Common myeloid progenitor, CD34-positive (primary cell): Measurements from ENCODE around the gene SUGT1.
"Not testable (repeated sequence)": the region's sequence is repeated elsewhere in the genome, so short reads cannot be mapped to it uniquely, and the experiment has no call there.

Experiments used
- CTCF ChIA-PET: fragments of 350-600 bp; sonication (Branson Sonifier 250); formaldehyde crosslinking; loops from one replicate; lab custom pipeline; 2021; ENCODE audit warnings: antibody characterized with exemption; lab: Charles Lee
- POLR2A ChIA-PET: fragments of 350-600 bp; sonication (Branson Sonifier 250); formaldehyde crosslinking; loops from one replicate; lab custom pipeline; 2021; ENCODE audit warnings: antibody characterized with exemption; lab: Charles Lee
- DNase-seq, 3 donors: peaks; one replicate each; pipeline versions ENCODE4 v3.0.0 to v3.0.0-alpha.2; 2013
- H3K27ac ChIP-seq, 2 experiments: 1 replicate in 1 of 2; 2 replicates in 1 of 2; pipeline ENCODE4 v1.7.0; 2013; ENCODE audit warnings: inconsistent platforms in 2 of 2, low read length in 2 of 2, mild to moderate bottlenecking in 2 of 2, low read depth in 1 of 2, moderate library complexity in 1 of 2; ENCODE audit not compliant: severe bottlenecking in 2 of 2, insufficient read depth in 1 of 2, poor library complexity in 1 of 2
- H3K27me3 ChIP-seq, 5 experiments: replicated peaks in 2 of 5; 1 replicate in 3 of 5; 2 replicates in 2 of 5; pipeline versions ENCODE4 v1.6.1 to v1.7.0; 2013; ENCODE audit warnings: low read length in 4 of 5, mild to moderate bottlenecking in 2 of 5, moderate library complexity in 2 of 5, inconsistent platforms in 1 of 5; ENCODE audit not compliant: insufficient read depth in 5 of 5, control insufficient read depth in 4 of 5
- H3K36me3 ChIP-seq, 4 experiments: 1 replicate in 2 of 4; 2 replicates in 2 of 4; pipeline versions ENCODE4 v1.6.1 to v1.7.0; 2013; ENCODE audit warnings: low read length in 3 of 4, control low read depth in 1 of 4, mild to moderate bottlenecking in 1 of 4; ENCODE audit not compliant: control insufficient read depth in 4 of 4, insufficient read depth in 4 of 4
- H3K4me1 ChIP-seq, 4 experiments: 1 replicate in 3 of 4; 2 replicates in 1 of 4; pipeline versions ENCODE4 v1.6.1 to v1.7.1; 2013; ENCODE audit warnings: low read length in 3 of 4, mild to moderate bottlenecking in 3 of 4, control low read depth in 1 of 4, inconsistent platforms in 1 of 4, moderate library complexity in 1 of 4; ENCODE audit not compliant: control insufficient read depth in 4 of 4, insufficient read depth in 4 of 4; ENCODE audit errors: control extremely low read depth in 1 of 4
- H3K4me3 ChIP-seq, 7 experiments: 1 replicate in 4 of 7; 2 replicates in 3 of 7; pipeline versions ENCODE4 v1.5.1 to v1.7.0; 2013; ENCODE audit warnings: mild to moderate bottlenecking in 7 of 7, low read length in 6 of 7, moderate library complexity in 6 of 7, inconsistent platforms in 2 of 7, low read depth in 2 of 7, control low read depth in 1 of 7; ENCODE audit not compliant: insufficient read depth in 4 of 7, control insufficient read depth in 1 of 7; ENCODE audit errors: extremely low read depth in 1 of 7
- H3K9me3 ChIP-seq, 5 experiments: 1 replicate in 4 of 5; 2 replicates in 1 of 5; pipeline versions ENCODE4 v1.6.1 to v1.7.1; 2013; ENCODE audit warnings: low read length in 4 of 5, mild to moderate bottlenecking in 2 of 5, inconsistent platforms in 1 of 5, low read depth in 1 of 5, moderate library complexity in 1 of 5; ENCODE audit not compliant: control insufficient read depth in 4 of 5, insufficient read depth in 2 of 5; ENCODE audit errors: control extremely low read depth in 1 of 5
- WGBS: methylation state at CpG from one replicate; pipeline ENCODE4 v1.1.5; 2013; ENCODE audit not compliant: insufficient coverage; 5-methylcytosine and 5-hydroxymethylcytosine counted together

The SUGT1 gene

GRCh38 chr13:52610158-52610557 is 42.5 kb upstream of the SUGT1 start:
- H3K9me3 ChIP-seq, DNase-seq, H3K4me3 ChIP-seq, H3K36me3 ChIP-seq, POLR2A ChIA-PET, H3K27me3 ChIP-seq, H3K4me1 ChIP-seq, H3K27ac ChIP-seq: not testable (repeated sequence)
- WGBS, result 98% methylated on average over 4 of the region's 5 CpGs
- CTCF ChIA-PET, result interaction anchor here (0.8 to 1.9 kb wide), 4 partner anchors 62 to 236 kb away, joined by 3 to 8 read pairs (median 4); no protein-coding TSS in a partner anchor

GRCh38 chr13:52615134-52615801 is 37.4 kb upstream of the SUGT1 start:
- POLR2A ChIA-PET, result interaction anchor here (2.8 kb wide), 1 partner anchor 38 kb away, joined by 15 read pairs; the partner anchor contains the start of gene SUGT1
- 100% methylated on average over 2 of the region's 4 CpGs for WGBS
- H3K36me3 ChIP-seq, result no peaks in the 10 kb centered on the region
- CTCF ChIA-PET, result no interaction called here
- H3K4me1 ChIP-seq, result peaks cover 4 to 15% (median 7%) of the 10 kb centered on the region in 4 experiments
- DNase-seq, result no peak
- no peaks in the 10 kb centered on the region for H3K9me3 ChIP-seq
- H3K27ac ChIP-seq, result no peak overlapping the region
- no peaks in the 10 kb centered on the region for H3K27me3 ChIP-seq
- no peak overlapping the region for H3K4me3 ChIP-seq

GRCh38 chr13:52615812-52616211 is 36.8 kb upstream of the SUGT1 start:
- Histone ChIP-seq H3K27ac (no peak overlapping the region), H3K4me1 (peaks cover 4 to 18% (median 7%) of the 10 kb centered on the region in 4 experiments), H3K4me3 (no peak overlapping the region), H3K27me3 (no peaks in the 10 kb centered on the region), H3K9me3 (no peaks in the 10 kb centered on the region), H3K36me3 (no peaks in the 10 kb centered on the region)
- POLR2A ChIA-PET, result interaction anchor here (2.8 kb wide), 1 partner anchor 37 kb away, joined by 15 read pairs; the partner anchor contains the start of gene SUGT1
- DNase-seq, result peak in 2 of 3 donors; percentile 44 to 54
- 91% methylated on average over 5 of the region's 5 CpGs for WGBS
- CTCF ChIA-PET, result interaction anchor here (1.3 to 1.7 kb wide), 3 partner anchors 37 to 537 kb away, joined by 4 to 8 read pairs (median 5); partner anchors contain the start of gene SUGT1

GRCh38 chr13:52617070-52618060 is 35.3 kb upstream of the SUGT1 start:
- Histone ChIP-seq H3K27me3 (no peaks in the 10 kb centered on the region), H3K36me3 (no peaks in the 10 kb centered on the region), H3K4me1 (peaks cover 4 to 22% (median 7%) of the 10 kb centered on the region in 4 experiments), H3K27ac (peak overlapping the region; percentile 22 to 84), H3K9me3 (no peaks in the 10 kb centered on the region), H3K4me3 (peak overlapping the region; percentile 90 to 99 (median 96))
- WGBS, result under 1% methylated on average over 47 of the region's 51 CpGs
- POLR2A ChIA-PET, result interaction anchor here (0.6 to 2.8 kb wide), 4 partner anchors 36 to 1261 kb away, joined by 3 to 15 read pairs (median 3); partner anchors contain the start of gene SUGT1
- CTCF ChIA-PET, result interaction anchor here (0.6 to 2.0 kb wide), 9 partner anchors 9 to 535 kb away, joined by 3 to 8 read pairs (median 4); partner anchors contain the start of gene SUGT1
- DNase-seq, result peak; percentile 88 to 93 (median 91)

GRCh38 chr13:52631083-52631690 is 21.4 kb upstream of the SUGT1 start:
- DNase-seq, result peak in 1 of 3 donors; percentile 38
- peak overlapping the region in 1 of 2 experiments; percentile 34 for H3K27ac ChIP-seq
- POLR2A ChIA-PET, H3K4me1 ChIP-seq, CTCF ChIA-PET, H3K27me3 ChIP-seq, H3K9me3 ChIP-seq: not testable (repeated sequence)
- H3K36me3 ChIP-seq, result peaks cover 12 to 35% (median 16%) of the 10 kb centered on the region in 4 experiments
- peak overlapping the region in 4 of 7 experiments; percentile 1 to 54 (median 22) for H3K4me3 ChIP-seq
- WGBS, result 13% methylated on average over 1 of the region's 7 CpGs

GRCh38 chr13:52638666-52639328 is 13.8 kb upstream of the SUGT1 start:
- H3K36me3 ChIP-seq, result peaks cover 4 to 26% (median 10%) of the 10 kb centered on the region in 4 experiments
- no peaks in the 10 kb centered on the region for H3K9me3 ChIP-seq
- 83% methylated on average over 1 of the region's 5 CpGs for WGBS
- ChIA-PET POLR2A (no interaction called here), CTCF (interaction anchor here (1.0 to 1.6 kb wide), 5 partner anchors 13 to 207 kb away, joined by 3 to 5 read pairs (median 3); partner anchors contain the start of gene SUGT1)
- H3K4me3 ChIP-seq, result no peak overlapping the region
- no peaks in the 10 kb centered on the region for H3K27me3 ChIP-seq
- no peak overlapping the region for H3K27ac ChIP-seq
- peaks cover 0 to 5% (median 3%) of the 10 kb centered on the region in 4 experiments for H3K4me1 ChIP-seq
- DNase-seq, result no peak
